Epidermal melanocyte (primary cell): ENCODE results near the gene CLEC19A.

Experiments
- DNase-seq: peaks from one replicate; pipeline ENCODE4 v3.0.0; 2011; ENCODE audit warnings: low spot score; ENCODE audit not compliant: insufficient read length

The CLEC19A gene

GRCh38 chr16:19284207-19284606 is 1.3 kb upstream of the CLEC19A start:
- no peak for DNase-seq

- no peak for DNase-seq
Observed at GRCh38 chr16:19286827-19287226, 1.3 kb downstream of the CLEC19A start.

GRCh38 chr16:19287241-19287640 is 1.7 kb downstream of the CLEC19A start:
- DNase-seq = no peak

- DNase-seq = no peak
Observed at GRCh38 chr16:19288872-19289799, 3.6 kb downstream of the CLEC19A start.

- no peak for DNase-seq
Observed at GRCh38 chr16:19289811-19290485, 4.4 kb downstream of the CLEC19A start.

GRCh38 chr16:19290860-19291259 is 5.3 kb downstream of the CLEC19A start:
- DNase-seq = no peak

- DNase-seq = no peak
Observed at GRCh38 chr16:19291475-19291874, 5.9 kb downstream of the CLEC19A start.

GRCh38 chr16:19292186-19292585 is 6.7 kb downstream of the CLEC19A start:
- no peak for DNase-seq

GRCh38 chr16:19294156-19294649 is 8.7 kb downstream of the CLEC19A start:
- DNase-seq = no peak

GRCh38 chr16:19295393-19295792 is 9.9 kb downstream of the CLEC19A start:
- no peak for DNase-seq

- no peak for DNase-seq
Observed at GRCh38 chr16:19297454-19297853, 11.9 kb downstream of the CLEC19A start.

GRCh38 chr16:19299565-19299964 is 14.0 kb downstream of the CLEC19A start:
- DNase-seq = no peak

- no peak for DNase-seq
Observed at GRCh38 chr16:19301931-19302330, 16.4 kb downstream of the CLEC19A start.

- DNase-seq = no peak
Observed at GRCh38 chr16:19304750-19305149, 19.2 kb downstream of the CLEC19A start.

GRCh38 chr16:19305443-19305842 is 19.9 kb downstream of the CLEC19A start:
- DNase-seq = no peak

GRCh38 chr16:19307587-19308241 is 22.2 kb downstream of the CLEC19A start:
- DNase-seq = no peak

GRCh38 chr16:19308392-19308791 is 22.9 kb downstream of the CLEC19A start:
- DNase-seq = no peak

GRCh38 chr16:19309178-19309577 is 23.6 kb downstream of the CLEC19A start:
- no peak for DNase-seq

GRCh38 chr16:19314718-19315425 is 29.3 kb downstream of the CLEC19A start:
- DNase-seq = no peak

- no peak for DNase-seq
Observed at GRCh38 chr16:19315889-19316433, 30.4 kb downstream of the CLEC19A start.

- DNase-seq = no peak
Observed at GRCh38 chr16:19316846-19317245, 31.3 kb downstream of the CLEC19A start.
